ENCODE results near the gene SH3BP2.

DNA sequence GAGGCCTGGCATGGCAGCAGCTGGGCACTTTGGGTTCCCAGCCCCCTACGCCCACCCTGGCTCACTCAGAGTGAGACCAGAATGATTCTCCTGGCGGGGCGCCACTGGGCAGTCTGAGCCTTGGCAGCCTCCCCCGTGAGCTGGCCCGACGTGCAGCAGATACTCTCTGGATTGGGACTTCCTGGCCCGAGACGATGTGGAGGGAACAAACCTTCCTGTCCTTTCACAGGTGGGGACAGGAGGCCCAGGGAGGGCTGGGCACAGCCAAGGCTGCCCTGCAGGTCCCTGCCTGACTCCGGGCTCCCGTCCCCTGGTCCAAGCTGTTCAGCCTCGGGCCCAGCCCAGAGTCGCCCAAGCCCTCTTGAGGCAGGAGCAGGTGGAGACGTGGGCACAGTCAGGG is 32.9 kb downstream of the SH3BP2 start:
- TF ChIP-seq, protein P1, sequence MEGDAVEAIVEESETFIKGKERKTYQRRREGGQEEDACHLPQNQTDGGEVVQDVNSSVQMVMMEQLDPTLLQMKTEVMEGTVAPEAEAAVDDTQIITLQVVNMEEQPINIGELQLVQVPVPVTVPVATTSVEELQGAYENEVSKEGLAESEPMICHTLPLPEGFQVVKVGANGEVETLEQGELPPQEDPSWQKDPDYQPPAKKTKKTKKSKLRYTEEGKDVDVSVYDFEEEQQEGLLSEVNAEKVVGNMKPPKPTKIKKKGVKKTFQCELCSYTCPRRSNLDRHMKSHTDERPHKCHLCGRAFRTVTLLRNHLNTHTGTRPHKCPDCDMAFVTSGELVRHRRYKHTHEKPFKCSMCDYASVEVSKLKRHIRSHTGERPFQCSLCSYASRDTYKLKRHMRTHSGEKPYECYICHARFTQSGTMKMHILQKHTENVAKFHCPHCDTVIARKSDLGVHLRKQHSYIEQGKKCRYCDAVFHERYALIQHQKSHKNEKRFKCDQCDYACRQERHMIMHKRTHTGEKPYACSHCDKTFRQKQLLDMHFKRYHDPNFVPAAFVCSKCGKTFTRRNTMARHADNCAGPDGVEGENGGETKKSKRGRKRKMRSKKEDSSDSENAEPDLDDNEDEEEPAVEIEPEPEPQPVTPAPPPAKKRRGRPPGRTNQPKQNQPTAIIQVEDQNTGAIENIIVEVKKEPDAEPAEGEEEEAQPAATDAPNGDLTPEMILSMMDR (IDR thresholded peaks at IDR 0.05), result no peak
- no peak for TF ChIP-seq POLR2A (IDR thresholded peaks at IDR 0.05)
